Cardiac muscle cell (in vitro differentiated cells and primary cell): ENCODE measurements around the gene GABRR1. TPM values are rescaled to one million over a fixed set of nuclear protein-coding genes. Genes with fewer than 3 reads are reported as not detected.

ENCODE experiments used
- DNase-seq, 2 donors: peaks; one replicate each; pipeline versions ENCODE4 v3.0.0 to v3.0.0-alpha.2; 2010 to 2017; ENCODE audit warnings: low read depth in 1 of 2, low spot score in 1 of 2
- H3K27ac ChIP-seq: fragments of 200-600 bp; sonication (generic); 2 replicates; pipeline ENCODE4 v1.5.1; 2016
- H3K27me3 ChIP-seq: fragments of 200-600 bp; sonication (generic); 2 replicates; pipeline ENCODE4 v1.6.0; 2016; ENCODE audit warnings: control low read depth
- H3K36me3 ChIP-seq: fragments of 200-600 bp; sonication (generic); 2 replicates; pipeline ENCODE4 v1.5.1; 2016; ENCODE audit warnings: control low read depth
- H3K4me1 ChIP-seq: fragments of 200-600 bp; sonication (generic); 2 replicates; pipeline ENCODE4 v1.8.1; 2017; ENCODE audit warnings: low read depth, mild to moderate bottlenecking, mixed run types
- H3K4me3 ChIP-seq: fragments of 200-600 bp; sonication (generic); 2 replicates; pipeline ENCODE4 v1.5.1; 2016; ENCODE audit warnings: mild to moderate bottlenecking
- H3K9me3 ChIP-seq: fragments of 200-600 bp; sonication (generic); 2 replicates; pipeline ENCODE4 v1.5.1; 2017; ENCODE audit warnings: low read depth, mild to moderate bottlenecking, control low read depth
- CTCF ChIP-seq: IDR thresholded peaks from 2 replicates; pipeline ENCODE4 v1.5.1; 2012; ENCODE audit warnings: low read depth, mild to moderate bottlenecking, low read length
- polyA plus RNA-seq: library from polyadenylated mRNA; unstranded; fragments of >200 nt; fragmentation: Nextera tagmentation; extraction: Ambion mirVana; gene quantifications from 2 replicates; pipeline ENCODE4 v1.2.1, GENCODE V29; 2016
- total RNA-seq: library from RNA; depleted of rRNA; stranded (reverse); fragments of >200 nt; gene quantifications from 2 replicates; pipeline ENCODE4 v1.2.3, GENCODE V29; 2016

GABRR1 gene
- total and polyA plus RNA-seq, 2 experiments from 2014 or later: not detected

DNA sequence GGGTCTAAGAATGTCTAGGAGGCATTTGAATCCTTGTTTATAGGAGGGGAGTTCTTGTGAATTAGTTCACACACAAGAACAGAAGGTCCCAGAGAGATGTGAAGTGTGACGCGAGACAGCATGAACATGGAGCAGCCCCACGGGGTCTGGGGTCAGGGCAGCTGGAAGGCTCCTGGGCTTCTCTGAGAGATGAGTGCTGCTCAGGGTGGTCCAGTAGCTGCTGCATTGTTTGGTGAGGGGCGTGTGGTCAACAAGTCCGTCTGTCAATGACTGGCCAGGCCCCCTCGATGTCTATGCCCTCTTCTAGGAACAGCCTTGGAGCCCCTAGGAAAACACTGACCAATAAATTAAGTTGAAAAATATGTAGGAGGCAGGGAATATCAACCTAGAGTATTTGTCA, 40.2 kb upstream of the GABRR1 start:
- Histone ChIP-seq H3K4me1 (peaks cover 19% of the 10 kb centered on the region), H3K27ac (no peak overlapping the region), H3K4me3 (no peak overlapping the region), H3K27me3 (no peaks in the 10 kb centered on the region), H3K36me3 (no peaks in the 10 kb centered on the region), H3K9me3 (no peaks in the 10 kb centered on the region)
- no peak for TF ChIP-seq CTCF
- DNase-seq: no peak

DNA sequence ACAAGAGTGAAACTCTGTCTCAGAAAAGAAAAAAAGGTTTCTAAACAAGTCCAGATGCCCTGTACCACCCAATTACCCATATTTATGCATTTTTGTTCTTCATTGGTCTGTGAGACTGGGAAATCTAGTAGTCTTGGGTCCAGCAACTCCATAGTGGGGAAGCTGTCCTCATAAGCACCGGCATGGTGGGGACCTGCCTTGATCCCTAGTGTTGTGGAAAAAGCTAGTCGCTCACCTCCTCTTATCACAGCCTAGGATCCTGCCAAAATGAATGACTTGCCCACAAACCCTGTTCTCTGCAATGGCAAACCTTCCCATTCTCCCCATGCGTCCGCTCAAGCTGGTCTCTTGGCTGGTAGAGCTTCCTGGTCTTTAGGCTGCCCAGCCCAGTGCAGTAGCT, 38.3 kb upstream of the GABRR1 start:
- no peak overlapping the region for H3K27ac ChIP-seq
- H3K9me3 ChIP-seq: no peaks in the 10 kb centered on the region
- peaks cover 7% of the 10 kb centered on the region for H3K4me1 ChIP-seq
- no peak overlapping the region for H3K4me3 ChIP-seq
- no peaks in the 10 kb centered on the region for H3K27me3 ChIP-seq
- TF ChIP-seq CTCF: no peak
- DNase-seq: no peak
- H3K36me3 ChIP-seq: no peaks in the 10 kb centered on the region

GRCh38 chr6:89254569-89254968, 37.4 kb upstream of the GABRR1 start:
- no peak overlapping the region for H3K4me3 ChIP-seq
- DNase-seq: peak in 1 of 2 donors; percentile 13
- no peak for TF ChIP-seq CTCF
- no peaks in the 10 kb centered on the region for H3K27me3 ChIP-seq
- no peaks in the 10 kb centered on the region for H3K36me3 ChIP-seq
- H3K27ac ChIP-seq: no peak overlapping the region
- H3K4me1 ChIP-seq: peaks cover 6% of the 10 kb centered on the region
- no peaks in the 10 kb centered on the region for H3K9me3 ChIP-seq

DNA sequence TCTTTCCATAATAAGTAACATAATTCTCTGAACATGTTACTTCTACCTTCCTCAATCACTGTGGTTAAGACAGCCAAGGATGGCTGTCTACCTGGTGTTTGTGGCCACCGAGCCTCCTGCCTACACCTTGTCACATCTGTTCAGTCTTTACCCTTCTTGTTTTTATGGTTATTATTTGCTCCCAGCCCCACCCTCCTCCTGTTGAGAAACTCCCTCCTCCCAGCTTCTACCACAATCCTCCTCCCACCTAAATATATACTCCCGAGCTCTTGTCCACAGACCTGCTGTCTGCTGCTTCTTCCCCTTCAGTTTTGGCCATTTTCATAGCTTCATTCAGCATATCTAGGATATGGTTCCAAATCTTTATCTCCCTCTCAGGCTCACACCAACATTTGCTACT, 35.7 kb upstream of the GABRR1 start:
- Histone ChIP-seq H3K4me3 (no peak overlapping the region), H3K4me1 (no peaks in the 10 kb centered on the region), H3K27ac (no peak overlapping the region), H3K27me3 (no peaks in the 10 kb centered on the region), H3K36me3 (no peaks in the 10 kb centered on the region), H3K9me3 (no peaks in the 10 kb centered on the region)
- DNase-seq: no peak
- TF ChIP-seq CTCF: no peak

DNA sequence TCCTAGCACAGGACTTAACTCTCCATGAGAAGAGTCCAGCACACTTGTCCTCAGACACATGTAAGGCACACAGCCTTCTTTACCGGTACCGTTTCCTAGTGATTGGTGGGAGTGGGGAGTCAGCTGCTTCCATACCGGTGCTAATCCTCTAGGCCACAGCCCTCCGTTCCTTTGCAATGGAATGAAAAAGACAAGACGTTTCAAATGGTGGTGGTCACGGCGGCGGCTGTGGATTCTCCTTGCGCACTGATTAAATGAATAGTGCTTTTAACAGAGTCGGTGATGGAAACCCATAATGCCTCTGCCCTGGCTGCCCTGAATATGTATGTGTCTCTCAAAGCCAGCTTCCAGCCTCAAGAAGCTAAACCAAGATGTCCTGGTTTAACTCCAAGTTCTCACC, 34.8 kb upstream of the GABRR1 start:
- Histone ChIP-seq H3K36me3 (no peaks in the 10 kb centered on the region), H3K4me3 (no peak overlapping the region), H3K27ac (no peak overlapping the region), H3K9me3 (no peaks in the 10 kb centered on the region), H3K27me3 (no peaks in the 10 kb centered on the region), H3K4me1 (no peaks in the 10 kb centered on the region)
- TF ChIP-seq CTCF: no peak
- DNase-seq: no peak

DNA sequence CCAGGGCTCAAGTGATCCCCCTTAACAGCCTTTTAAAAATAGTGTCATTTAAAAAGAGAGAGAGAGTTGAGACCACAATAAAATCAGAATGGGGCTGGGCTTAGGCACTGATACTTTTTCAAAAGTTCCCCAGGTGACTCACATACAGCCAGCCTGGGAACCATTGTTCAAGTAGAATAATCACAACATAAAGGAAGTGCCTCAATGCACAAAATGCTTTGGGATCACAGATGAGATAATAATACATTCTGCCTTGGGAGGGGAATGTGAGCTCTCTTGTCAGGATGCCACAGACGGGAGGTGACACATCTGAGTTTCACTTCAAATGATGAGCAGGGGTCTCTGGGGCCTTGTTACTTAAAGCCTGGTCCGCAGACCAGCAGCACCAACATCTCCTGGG, 34.0 kb upstream of the GABRR1 start:
- H3K4me1 ChIP-seq: no peaks in the 10 kb centered on the region
- no peak overlapping the region for H3K27ac ChIP-seq
- no peak for TF ChIP-seq CTCF
- no peaks in the 10 kb centered on the region for H3K36me3 ChIP-seq
- H3K9me3 ChIP-seq: no peaks in the 10 kb centered on the region
- DNase-seq: no peak
- H3K4me3 ChIP-seq: no peak overlapping the region
- no peaks in the 10 kb centered on the region for H3K27me3 ChIP-seq
